Measurements from ENCODE around the gene PLCH1.

DNA sequence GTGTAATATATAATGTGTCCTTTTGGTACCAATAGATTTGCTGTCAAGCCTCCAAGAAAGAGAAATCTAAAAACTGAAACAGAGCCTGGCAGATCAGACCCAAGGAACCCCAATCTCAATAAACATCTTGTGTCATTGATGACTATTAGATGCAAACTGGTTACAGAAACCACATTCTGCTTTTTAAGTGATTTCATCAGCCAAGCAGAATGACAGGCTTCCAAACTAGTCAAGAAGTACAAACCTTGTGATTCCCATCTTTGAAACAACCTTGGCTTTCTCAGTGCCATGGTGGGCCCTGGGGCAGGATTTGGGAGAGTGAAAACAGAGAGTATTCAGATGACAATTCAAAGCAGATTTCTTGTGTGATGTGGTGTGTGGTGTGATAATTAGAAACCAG lies 405.8 kb downstream of the PLCH1 start:
- TF ChIP-seq, protein P1, sequence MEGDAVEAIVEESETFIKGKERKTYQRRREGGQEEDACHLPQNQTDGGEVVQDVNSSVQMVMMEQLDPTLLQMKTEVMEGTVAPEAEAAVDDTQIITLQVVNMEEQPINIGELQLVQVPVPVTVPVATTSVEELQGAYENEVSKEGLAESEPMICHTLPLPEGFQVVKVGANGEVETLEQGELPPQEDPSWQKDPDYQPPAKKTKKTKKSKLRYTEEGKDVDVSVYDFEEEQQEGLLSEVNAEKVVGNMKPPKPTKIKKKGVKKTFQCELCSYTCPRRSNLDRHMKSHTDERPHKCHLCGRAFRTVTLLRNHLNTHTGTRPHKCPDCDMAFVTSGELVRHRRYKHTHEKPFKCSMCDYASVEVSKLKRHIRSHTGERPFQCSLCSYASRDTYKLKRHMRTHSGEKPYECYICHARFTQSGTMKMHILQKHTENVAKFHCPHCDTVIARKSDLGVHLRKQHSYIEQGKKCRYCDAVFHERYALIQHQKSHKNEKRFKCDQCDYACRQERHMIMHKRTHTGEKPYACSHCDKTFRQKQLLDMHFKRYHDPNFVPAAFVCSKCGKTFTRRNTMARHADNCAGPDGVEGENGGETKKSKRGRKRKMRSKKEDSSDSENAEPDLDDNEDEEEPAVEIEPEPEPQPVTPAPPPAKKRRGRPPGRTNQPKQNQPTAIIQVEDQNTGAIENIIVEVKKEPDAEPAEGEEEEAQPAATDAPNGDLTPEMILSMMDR (IDR thresholded peaks at IDR 0.05) = no peak
- TF ChIP-seq POLR2A (IDR thresholded peaks at IDR 0.05) = no peak
